Retinal pigment epithelial cell (primary cell): ENCODE measurements around the gene CARD9.
"Not testable (repeated sequence)": the region's sequence is repeated elsewhere in the genome, so short reads cannot be mapped to it uniquely, and the experiment has no call there.

Experiments used
- DNase-seq: peaks from one replicate; pipeline ENCODE4 v3.0.0-alpha.2; 2010; ENCODE audit warnings: low read depth
- H3K4me3 ChIP-seq: 2 replicates; pipeline ENCODE4 v1.5.1; 2011; ENCODE audit warnings: mild to moderate bottlenecking, low read length, control low read depth, moderate library complexity
- TF ChIP-seq, protein P1 (sequence below): conservative IDR thresholded peaks from 2 replicates; pipeline ENCODE4 v1.5.1; 2011; ENCODE audit warnings: low read depth, low read length, control low read depth, inconsistent platforms

Gene CARD9

DNA sequence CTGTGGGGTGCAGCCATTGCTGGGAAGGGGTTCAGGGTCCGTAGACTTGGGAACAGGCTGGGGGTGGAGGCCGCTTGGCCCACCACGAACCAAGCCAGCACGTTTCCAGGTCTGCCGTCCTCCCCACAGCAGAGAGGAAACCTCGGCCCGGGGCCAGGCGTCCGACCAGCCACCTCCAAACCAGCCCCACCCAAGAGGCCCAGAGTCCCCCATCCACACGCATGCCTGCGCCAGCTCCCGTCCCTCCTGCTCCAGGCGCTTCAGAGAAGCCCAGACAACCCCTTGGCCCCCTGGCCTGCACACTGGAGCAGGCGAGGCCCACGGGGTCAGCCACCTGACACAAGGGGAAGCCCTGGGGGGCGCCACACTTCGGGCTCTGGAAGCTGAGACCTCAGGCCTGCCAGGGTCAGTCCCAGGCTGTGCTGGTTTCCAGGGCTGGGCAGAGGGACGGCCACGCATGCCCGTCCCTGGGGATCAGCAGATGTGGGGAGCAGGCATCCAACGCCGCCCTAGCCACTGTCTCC, 16.2 kb downstream of the CARD9 start:
- no peak overlapping the region for H3K4me3 ChIP-seq
- TF ChIP-seq, protein P1, sequence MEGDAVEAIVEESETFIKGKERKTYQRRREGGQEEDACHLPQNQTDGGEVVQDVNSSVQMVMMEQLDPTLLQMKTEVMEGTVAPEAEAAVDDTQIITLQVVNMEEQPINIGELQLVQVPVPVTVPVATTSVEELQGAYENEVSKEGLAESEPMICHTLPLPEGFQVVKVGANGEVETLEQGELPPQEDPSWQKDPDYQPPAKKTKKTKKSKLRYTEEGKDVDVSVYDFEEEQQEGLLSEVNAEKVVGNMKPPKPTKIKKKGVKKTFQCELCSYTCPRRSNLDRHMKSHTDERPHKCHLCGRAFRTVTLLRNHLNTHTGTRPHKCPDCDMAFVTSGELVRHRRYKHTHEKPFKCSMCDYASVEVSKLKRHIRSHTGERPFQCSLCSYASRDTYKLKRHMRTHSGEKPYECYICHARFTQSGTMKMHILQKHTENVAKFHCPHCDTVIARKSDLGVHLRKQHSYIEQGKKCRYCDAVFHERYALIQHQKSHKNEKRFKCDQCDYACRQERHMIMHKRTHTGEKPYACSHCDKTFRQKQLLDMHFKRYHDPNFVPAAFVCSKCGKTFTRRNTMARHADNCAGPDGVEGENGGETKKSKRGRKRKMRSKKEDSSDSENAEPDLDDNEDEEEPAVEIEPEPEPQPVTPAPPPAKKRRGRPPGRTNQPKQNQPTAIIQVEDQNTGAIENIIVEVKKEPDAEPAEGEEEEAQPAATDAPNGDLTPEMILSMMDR = no peak
- no peak for DNase-seq

DNA sequence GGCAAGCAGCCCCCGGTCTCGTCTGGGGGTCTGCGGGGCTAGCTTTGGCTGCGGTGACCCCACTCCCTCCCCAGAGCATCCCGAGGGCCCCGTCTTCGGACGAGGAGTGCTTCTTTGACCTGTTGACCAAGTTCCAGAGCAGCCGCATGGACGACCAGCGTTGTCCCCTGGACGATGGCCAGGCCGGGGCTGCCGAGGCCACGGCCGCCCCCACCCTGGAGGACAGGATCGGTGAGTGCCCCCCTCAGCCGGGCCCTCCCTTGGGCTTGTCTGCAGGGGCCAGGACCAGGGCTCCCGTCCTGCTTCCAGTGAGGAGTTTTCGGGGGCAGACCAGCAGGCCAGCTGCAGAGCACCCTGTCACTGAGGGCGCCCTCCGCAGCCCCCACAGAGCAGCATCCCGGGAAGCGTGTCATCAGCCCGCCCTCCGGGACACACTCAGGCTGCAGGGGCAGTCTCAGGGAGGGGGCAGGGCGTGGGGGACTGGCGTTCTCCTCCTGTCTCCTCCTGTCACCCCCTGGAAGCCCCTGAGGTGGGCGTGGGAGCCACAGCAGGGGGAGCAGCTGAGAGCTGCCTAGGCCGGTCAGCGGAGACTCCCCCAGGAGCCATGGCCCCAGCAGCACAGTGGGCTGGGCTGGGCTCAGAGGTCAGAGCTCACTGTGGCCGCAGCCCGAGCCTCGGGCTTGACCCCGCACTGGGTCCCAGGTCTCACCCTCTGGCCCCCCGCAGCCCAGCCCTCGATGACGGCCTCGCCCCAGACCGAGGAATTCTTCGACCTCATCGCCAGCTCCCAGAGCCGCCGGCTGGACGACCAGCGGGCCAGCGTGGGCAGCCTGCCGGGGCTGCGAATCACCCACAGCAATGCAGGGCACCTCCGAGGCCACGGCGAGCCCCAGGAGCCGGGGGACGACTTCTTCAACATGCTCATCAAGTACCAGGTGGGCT, 17.6 kb downstream of the CARD9 start:
- TF ChIP-seq, protein P1 = no peak
- no peak overlapping the region for H3K4me3 ChIP-seq

DNA sequence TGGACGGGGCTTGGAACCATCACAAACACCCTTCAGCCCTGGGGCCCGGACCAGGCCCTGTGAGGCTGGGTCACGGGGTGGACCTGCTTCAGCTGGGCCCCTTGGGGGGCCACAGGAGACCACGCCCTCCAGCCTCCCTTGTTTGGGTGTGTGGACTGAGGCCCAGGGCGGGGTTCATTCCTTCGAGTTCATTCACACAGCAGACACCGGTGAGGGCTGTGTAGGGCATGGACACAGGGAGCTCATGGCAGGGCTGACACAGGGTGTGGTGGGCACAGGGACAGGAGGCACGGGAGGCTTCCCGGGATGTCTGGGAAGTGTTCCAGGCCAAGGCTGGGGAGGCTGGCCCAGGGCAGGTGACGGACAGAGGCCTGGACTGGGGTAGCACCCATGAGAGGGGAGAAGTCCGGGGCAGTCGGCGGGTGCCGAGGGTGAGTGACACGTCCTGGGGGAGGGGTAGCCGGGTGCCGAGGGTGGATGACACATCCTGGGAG, 18.8 kb downstream of the CARD9 start:
- DNase-seq = no peak
- no peak overlapping the region for H3K4me3 ChIP-seq
- TF ChIP-seq, protein P1 = no peak

More for the DNA sequence above, 17.6 kb downstream of the CARD9 start:
- DNase-seq = no peak

DNA sequence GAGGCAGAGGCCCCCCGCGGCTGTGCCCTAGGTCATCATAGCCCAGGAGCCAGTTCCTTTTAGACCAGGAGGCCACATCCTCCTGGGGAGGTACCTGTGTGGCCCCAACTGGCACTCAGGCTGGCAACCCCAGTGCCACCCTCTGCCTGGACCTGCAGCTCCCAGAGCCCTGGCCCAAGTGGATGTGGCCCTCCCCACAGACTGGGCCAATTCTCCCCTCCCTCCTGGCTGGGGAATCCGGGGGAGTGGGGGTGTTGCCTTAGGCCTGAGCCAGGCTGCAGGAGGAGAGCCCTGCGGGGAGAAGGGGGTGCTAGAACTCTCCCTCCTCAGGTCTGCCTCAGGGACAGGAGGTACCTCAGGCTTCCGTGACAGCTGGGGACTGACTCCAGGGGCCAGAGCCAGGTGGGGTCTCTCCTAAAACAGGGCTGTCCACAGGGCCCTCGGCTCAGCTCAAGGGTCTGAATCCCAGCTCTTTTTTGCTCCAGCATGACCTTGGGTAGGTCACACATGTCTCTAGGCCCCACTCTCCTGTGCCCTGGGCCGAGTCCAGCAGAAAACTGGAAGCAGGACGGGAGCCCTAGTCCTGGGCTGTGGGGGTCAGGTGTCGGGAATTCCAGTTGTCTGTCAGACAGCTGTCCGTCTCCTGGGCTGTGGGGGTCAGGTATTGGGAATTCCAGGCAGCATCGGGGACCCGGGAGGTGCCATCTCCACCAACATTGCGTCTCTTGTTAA, 19.5 kb downstream of the CARD9 start:
- no peak overlapping the region for H3K4me3 ChIP-seq
- no peak for DNase-seq
- TF ChIP-seq, protein P1 = no peak

DNA sequence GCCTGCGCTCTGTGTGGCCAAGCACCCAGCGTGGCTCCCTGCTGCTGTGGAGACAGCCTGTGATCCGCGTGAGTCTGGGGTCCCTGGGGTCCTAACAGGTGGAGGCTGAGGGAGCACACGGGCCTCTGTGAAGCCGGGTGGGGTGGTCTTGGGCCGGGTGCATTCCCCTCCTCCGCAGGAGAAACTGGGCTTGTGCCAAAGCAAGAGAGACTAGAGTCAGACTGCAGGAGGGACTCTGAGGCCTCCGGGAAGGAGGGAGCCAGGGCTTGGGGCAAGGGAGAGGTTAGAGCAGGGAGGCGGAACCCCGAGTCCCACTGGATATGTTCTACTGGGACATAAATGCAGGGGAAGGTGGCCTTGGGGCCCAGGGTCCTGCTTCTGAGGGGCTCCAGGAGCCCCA, 20.4 kb downstream of the CARD9 start:
- DNase-seq = no peak
- H3K4me3 ChIP-seq = no peak overlapping the region
- TF ChIP-seq, protein P1 = no peak

DNA sequence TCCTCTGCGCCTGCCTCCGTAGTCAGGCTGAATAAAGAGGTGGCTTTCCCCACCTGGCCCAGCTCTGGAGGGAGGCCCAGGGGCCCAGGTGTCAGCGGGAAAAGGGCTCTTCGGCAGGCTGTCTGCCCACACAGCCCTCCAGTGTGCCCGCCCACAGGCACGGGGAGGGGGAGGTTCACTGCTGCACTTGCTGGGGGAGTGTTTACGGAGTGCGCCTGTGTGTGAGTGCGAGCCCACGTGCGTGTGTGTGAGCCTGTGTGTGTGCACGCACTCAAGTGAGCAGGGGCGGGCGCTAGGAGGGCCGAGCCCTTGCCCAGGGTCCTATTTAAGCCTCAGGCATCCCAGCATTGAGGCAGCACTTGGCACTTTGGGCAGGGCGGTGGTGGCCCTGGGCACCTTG, 20.8 kb downstream of the CARD9 start:
- no peak overlapping the region for H3K4me3 ChIP-seq
- TF ChIP-seq, protein P1 = no peak
- no peak for DNase-seq

DNA sequence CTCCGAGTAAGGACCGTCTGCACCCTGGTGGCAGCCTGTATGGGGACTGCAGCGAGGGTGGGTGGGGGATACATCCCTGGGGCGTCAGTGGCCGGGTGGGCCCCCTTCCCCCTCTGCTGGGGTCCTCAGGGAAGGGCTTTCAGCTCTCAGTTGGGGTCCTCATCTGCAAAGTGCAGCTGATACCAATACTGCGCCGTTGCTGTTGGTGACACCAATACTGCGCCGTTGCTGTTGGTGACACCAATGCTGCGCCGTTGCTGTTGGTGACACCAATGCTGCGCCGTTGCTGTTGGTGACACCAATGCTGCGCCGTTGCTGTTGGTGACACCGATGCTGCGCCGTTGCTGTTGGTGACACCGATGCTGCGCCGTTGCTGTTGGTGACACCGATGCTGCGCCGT, 21.6 kb downstream of the CARD9 start:
- not testable (repeated sequence) for H3K4me3 ChIP-seq, DNase-seq
